ENCODE measurements around the gene RWDD3.

DNA sequence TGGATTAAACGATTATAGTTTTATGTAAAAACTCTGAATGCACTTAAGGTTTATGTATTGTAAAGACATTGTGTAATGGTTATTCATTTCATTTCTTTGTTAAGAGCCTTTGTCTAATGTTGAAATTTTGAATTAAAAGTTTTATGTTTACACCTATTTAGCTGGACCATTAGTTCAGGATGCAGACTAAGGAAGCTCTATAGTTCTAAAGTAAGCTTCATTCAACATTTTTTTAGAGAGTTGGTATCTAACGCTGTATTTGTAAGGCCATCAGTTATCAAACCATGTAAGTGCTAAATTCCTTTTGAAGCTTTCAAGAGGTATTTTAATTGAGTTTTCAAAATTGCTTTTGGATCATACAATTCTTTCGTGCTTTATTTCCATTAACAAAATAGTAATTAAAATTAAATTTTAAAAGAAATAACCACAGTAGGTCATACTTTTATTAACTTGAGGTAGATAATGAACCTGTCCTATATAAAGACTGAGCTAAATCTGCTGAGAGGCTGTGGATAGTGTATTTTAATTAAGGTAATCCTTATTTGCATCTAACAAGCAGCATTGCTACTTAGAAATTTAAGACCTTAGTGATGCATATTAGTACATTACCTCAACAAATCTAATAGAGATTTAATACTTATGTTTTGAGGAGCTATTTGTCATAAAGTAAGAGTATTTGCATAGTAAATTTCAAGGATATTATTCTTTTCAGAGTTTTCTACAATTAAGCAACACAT lies 47.9 kb downstream of the RWDD3 start:
- TF ChIP-seq, protein P1, sequence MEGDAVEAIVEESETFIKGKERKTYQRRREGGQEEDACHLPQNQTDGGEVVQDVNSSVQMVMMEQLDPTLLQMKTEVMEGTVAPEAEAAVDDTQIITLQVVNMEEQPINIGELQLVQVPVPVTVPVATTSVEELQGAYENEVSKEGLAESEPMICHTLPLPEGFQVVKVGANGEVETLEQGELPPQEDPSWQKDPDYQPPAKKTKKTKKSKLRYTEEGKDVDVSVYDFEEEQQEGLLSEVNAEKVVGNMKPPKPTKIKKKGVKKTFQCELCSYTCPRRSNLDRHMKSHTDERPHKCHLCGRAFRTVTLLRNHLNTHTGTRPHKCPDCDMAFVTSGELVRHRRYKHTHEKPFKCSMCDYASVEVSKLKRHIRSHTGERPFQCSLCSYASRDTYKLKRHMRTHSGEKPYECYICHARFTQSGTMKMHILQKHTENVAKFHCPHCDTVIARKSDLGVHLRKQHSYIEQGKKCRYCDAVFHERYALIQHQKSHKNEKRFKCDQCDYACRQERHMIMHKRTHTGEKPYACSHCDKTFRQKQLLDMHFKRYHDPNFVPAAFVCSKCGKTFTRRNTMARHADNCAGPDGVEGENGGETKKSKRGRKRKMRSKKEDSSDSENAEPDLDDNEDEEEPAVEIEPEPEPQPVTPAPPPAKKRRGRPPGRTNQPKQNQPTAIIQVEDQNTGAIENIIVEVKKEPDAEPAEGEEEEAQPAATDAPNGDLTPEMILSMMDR (IDR thresholded peaks at IDR 0.05), result no peak
- TF ChIP-seq POLR2A (IDR thresholded peaks at IDR 0.05), result no peak
